ENCODE data around the gene CRADD.

GRCh38 chr12:93686572-93687356 is 9.6 kb downstream of the CRADD start:
- TF ChIP-seq POLR2A (IDR thresholded peaks at IDR 0.05) (no peak), POLR2AphosphoS5 (IDR thresholded peaks at IDR 0.05) (no peak), CTCF (IDR thresholded peaks at IDR 0.05) (no peak)
